PFSK-1 (cell line): ENCODE results near the gene PTPRM.

Experiments used
- FOXP2 ChIP-seq: optimal IDR thresholded peaks from 2 replicates; pipeline ENCODE3; 2011; ENCODE audit warnings: borderline replicate concordance, control low read depth, inconsistent platforms; ENCODE audit not compliant: insufficient read depth; ENCODE audit errors: extremely low read length, extremely low read depth
- POLR2AphosphoS5 ChIP-seq: IDR thresholded peaks from 2 replicates; pipeline ENCODE4 v1.6.1; 2012; ENCODE audit warnings: low read depth, mild to moderate bottlenecking, control low read depth, low read length, moderate library complexity
- SIN3A ChIP-seq: IDR thresholded peaks from 2 replicates; pipeline ENCODE4 v1.6.1; 2012; ENCODE audit warnings: mild to moderate bottlenecking, low read length, moderate library complexity, borderline replicate concordance; ENCODE audit not compliant: insufficient read depth
- TAF1 ChIP-seq: IDR thresholded peaks from 2 replicates; pipeline ENCODE4 v1.6.1; 2012; ENCODE audit warnings: low read length, control low read depth, borderline replicate concordance; ENCODE audit not compliant: insufficient read depth
- TF ChIP-seq, protein P1 (sequence below), 2 experiments: IDR thresholded peaks; 2 replicates each; pipeline versions ENCODE4 v1.6.1 to v1.8.0; 2011 to 2012; ENCODE audit warnings: low read depth in 2 of 2, low read length in 2 of 2, control low read depth in 1 of 2, inconsistent platforms in 1 of 2, mild to moderate bottlenecking in 1 of 2, moderate library complexity in 1 of 2; ENCODE audit not compliant: insufficient read depth in 1 of 2

The PTPRM gene

DNA sequence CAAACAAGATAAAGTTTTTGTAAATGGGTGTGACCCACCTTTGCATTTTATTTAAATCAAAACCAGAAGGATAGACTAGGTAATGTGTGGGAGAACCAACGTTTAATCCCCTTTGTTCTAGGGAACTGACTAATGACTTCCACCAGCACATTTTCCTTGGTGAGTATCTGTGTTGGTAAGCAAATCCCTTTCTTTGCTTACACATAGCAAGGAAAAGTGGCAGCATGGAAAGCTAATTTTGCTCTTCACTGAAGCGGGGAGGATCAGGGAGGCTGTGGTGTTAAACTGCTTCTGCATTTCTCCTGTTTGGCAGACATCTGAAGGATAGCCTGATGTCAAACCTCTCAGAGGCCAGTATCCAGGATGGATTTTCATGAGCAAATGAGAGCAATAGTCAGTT lies 331.1 kb downstream of the PTPRM start:
- no peak for TF ChIP-seq FOXP2
- TF ChIP-seq POLR2AphosphoS5 = no peak
- no peak for TF ChIP-seq SIN3A
- TF ChIP-seq TAF1 = no peak
- TF ChIP-seq, protein P1, sequence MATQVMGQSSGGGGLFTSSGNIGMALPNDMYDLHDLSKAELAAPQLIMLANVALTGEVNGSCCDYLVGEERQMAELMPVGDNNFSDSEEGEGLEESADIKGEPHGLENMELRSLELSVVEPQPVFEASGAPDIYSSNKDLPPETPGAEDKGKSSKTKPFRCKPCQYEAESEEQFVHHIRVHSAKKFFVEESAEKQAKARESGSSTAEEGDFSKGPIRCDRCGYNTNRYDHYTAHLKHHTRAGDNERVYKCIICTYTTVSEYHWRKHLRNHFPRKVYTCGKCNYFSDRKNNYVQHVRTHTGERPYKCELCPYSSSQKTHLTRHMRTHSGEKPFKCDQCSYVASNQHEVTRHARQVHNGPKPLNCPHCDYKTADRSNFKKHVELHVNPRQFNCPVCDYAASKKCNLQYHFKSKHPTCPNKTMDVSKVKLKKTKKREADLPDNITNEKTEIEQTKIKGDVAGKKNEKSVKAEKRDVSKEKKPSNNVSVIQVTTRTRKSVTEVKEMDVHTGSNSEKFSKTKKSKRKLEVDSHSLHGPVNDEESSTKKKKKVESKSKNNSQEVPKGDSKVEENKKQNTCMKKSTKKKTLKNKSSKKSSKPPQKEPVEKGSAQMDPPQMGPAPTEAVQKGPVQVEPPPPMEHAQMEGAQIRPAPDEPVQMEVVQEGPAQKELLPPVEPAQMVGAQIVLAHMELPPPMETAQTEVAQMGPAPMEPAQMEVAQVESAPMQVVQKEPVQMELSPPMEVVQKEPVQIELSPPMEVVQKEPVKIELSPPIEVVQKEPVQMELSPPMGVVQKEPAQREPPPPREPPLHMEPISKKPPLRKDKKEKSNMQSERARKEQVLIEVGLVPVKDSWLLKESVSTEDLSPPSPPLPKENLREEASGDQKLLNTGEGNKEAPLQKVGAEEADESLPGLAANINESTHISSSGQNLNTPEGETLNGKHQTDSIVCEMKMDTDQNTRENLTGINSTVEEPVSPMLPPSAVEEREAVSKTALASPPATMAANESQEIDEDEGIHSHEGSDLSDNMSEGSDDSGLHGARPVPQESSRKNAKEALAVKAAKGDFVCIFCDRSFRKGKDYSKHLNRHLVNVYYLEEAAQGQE (IDR thresholded peaks at IDR 0.05; ENCODE audit: insufficient read depth in 1 of 2, low read depth in 2 of 2, low read length in 2 of 2) = no peak

DNA sequence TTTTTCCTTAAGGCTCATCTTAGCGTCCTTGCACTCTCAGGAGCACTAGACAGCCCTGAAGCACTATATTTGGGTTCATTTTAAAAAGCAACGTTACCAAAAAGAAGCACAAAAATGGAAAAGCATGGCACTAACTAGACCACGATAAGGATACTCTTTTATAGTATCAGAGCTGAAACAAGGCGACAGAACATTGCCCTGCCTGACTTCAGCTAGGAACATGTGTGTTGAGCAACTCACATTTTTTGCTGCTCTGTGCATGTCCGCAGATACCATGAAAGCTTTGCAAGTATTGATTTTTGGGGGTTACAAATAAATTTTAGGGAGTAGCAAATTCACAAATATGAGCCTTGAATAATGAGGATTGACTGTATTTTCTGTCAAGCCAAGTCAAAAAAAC lies 332.0 kb downstream of the PTPRM start:
- no peak for TF ChIP-seq POLR2AphosphoS5
- TF ChIP-seq, protein P1 (IDR thresholded peaks at IDR 0.05; ENCODE audit: insufficient read depth in 1 of 2, low read depth in 2 of 2, low read length in 2 of 2) = no peak
- no peak for TF ChIP-seq FOXP2

DNA sequence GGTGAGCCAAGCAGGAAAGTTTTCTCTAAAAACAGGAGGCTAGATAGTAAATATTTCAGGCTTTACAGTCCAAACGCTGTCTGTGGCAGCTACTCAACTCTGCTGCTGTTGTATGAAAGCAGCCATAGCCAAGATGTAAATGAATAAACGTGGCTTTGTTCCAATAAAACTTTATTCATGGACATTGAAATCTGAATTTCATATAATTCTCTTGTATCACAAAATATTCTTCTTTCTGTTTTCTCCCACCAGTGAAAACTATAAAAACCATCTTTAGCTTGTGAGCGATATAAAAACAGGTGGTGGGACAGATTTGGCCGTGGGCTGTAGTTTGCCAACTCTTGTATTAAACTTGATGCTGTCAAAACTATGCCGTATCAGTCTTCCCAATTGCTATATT lies 333.0 kb downstream of the PTPRM start:
- TF ChIP-seq SIN3A = no peak
- no peak for TF ChIP-seq POLR2AphosphoS5
- no peak for TF ChIP-seq FOXP2
- no peak for TF ChIP-seq TAF1
- TF ChIP-seq, protein P1 (IDR thresholded peaks at IDR 0.05; ENCODE audit: insufficient read depth in 1 of 2, low read depth in 2 of 2, low read length in 2 of 2) = no peak

DNA sequence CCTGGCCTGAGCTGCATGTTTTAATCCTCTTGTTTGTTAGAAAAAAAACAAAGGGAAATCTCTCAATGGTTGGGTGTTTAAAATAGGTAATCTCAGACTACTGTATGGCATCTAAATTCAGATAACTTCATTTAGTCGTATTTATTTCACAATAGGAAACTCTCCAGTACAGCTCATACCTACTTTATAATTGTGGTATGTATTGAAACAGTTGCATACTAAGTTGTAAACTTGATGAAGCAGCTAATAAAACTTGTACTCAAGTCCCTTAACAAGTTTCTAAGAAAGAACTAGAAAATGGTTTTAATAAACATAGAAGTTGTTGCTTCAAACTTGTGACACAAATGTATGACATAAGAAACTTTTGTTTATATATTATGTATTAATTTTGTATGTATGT lies 334.5 kb downstream of the PTPRM start:
- TF ChIP-seq, protein P1 (IDR thresholded peaks at IDR 0.05; ENCODE audit: insufficient read depth in 1 of 2, low read depth in 2 of 2, low read length in 2 of 2) = no peak
- no peak for TF ChIP-seq FOXP2
- TF ChIP-seq POLR2AphosphoS5 = no peak
- no peak for TF ChIP-seq TAF1
- no peak for TF ChIP-seq SIN3A

DNA sequence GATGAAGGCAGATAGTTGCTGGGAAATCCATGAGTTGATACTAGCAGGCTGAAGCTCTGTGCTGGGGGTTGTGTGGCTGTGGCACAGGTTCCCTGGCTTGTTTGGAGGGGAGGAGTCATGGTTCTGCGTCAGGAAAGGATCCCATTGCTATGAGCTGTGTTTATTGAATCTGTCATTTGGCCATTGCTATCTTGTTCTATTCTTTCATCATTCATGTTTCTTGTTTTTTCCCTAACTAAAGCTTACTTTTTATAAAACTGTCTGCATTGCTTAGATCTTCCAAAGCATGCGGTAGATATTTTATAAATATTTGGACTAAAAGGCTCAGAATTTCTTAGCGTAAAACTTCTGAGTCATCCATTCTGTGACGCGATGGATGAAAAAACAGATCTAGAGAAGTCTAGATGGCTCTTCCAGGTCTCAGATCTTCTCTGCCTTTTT lies 335.3 kb downstream of the PTPRM start:
- TF ChIP-seq FOXP2 = no peak
